Muscle of arm (tissue), 12 donors: ENCODE measurements around the gene LAD1. TPM values are rescaled to one million over a fixed set of nuclear protein-coding genes. Genes with fewer than 3 reads are reported as not detected.

Experiments
- DNase-seq: peaks from one replicate; pipeline ENCODE4 v3.0.0-alpha.2; 2013
- polyA plus RNA-seq, 12 donors: library from polyadenylated mRNA; unstranded; fragments of 120-200 nt; gene quantifications; one replicate each; pipeline ENCODE4 v1.2.1, GENCODE V29; 2013; ENCODE audit not compliant: insufficient read length in 12 of 12

LAD1 gene
- polyA plus RNA-seq, 12 donors = 9.6 to 50.4 (median 13.8) TPM; not detected in 1

- no peak for DNase-seq
Measured at GRCh38 chr1:201419746-201420607, 20.9 kb upstream of the LAD1 start.

GRCh38 chr1:201419256-201419655, 20.1 kb upstream of the LAD1 start:
- DNase-seq = no peak

- no peak for DNase-seq
Measured at GRCh38 chr1:201418461-201418860, 19.3 kb upstream of the LAD1 start.

- DNase-seq = no peak
Measured at GRCh38 chr1:201414051-201414738, 15.1 kb upstream of the LAD1 start.

GRCh38 chr1:201411292-201411691, 12.2 kb upstream of the LAD1 start:
- no peak for DNase-seq

- DNase-seq = no peak
Measured at GRCh38 chr1:201409440-201409839, 10.3 kb upstream of the LAD1 start.

GRCh38 chr1:201408834-201409200, 9.7 kb upstream of the LAD1 start:
- no peak for DNase-seq

GRCh38 chr1:201408176-201408833, 9.2 kb upstream of the LAD1 start:
- DNase-seq = peak; percentile 77

GRCh38 chr1:201406831-201407406, 7.8 kb upstream of the LAD1 start:
- DNase-seq = no peak

- no peak for DNase-seq
Measured at GRCh38 chr1:201405484-201405831, 6.3 kb upstream of the LAD1 start.

- DNase-seq = no peak
Measured at GRCh38 chr1:201404722-201405483, 5.8 kb upstream of the LAD1 start.

GRCh38 chr1:201404055-201404454, 4.9 kb upstream of the LAD1 start:
- DNase-seq = no peak

GRCh38 chr1:201403359-201403758, 4.2 kb upstream of the LAD1 start:
- no peak for DNase-seq

GRCh38 chr1:201401700-201402099, 2.6 kb upstream of the LAD1 start:
- DNase-seq = no peak

GRCh38 chr1:201400852-201401230, 1.7 kb upstream of the LAD1 start:
- DNase-seq = no peak

GRCh38 chr1:201400212-201400851, 1.2 kb upstream of the LAD1 start:
- no peak for DNase-seq

GRCh38 chr1:201399352-201400126, 415 bp upstream of the LAD1 start:
- DNase-seq = no peak

- DNase-seq = no peak
Measured at GRCh38 chr1:201397675-201398074, 1.4 kb downstream of the LAD1 start.

- no peak for DNase-seq
Measured at GRCh38 chr1:201396861-201397464, 2.2 kb downstream of the LAD1 start.

GRCh38 chr1:201395936-201396335, 3.2 kb downstream of the LAD1 start:
- no peak for DNase-seq
